Measurements from ENCODE around the gene BMPR1A.
"Not testable (repeated sequence)": the region's sequence is repeated elsewhere in the genome, so short reads cannot be mapped to it uniquely, and the experiment has no call there.

BMPR1A gene

DNA sequence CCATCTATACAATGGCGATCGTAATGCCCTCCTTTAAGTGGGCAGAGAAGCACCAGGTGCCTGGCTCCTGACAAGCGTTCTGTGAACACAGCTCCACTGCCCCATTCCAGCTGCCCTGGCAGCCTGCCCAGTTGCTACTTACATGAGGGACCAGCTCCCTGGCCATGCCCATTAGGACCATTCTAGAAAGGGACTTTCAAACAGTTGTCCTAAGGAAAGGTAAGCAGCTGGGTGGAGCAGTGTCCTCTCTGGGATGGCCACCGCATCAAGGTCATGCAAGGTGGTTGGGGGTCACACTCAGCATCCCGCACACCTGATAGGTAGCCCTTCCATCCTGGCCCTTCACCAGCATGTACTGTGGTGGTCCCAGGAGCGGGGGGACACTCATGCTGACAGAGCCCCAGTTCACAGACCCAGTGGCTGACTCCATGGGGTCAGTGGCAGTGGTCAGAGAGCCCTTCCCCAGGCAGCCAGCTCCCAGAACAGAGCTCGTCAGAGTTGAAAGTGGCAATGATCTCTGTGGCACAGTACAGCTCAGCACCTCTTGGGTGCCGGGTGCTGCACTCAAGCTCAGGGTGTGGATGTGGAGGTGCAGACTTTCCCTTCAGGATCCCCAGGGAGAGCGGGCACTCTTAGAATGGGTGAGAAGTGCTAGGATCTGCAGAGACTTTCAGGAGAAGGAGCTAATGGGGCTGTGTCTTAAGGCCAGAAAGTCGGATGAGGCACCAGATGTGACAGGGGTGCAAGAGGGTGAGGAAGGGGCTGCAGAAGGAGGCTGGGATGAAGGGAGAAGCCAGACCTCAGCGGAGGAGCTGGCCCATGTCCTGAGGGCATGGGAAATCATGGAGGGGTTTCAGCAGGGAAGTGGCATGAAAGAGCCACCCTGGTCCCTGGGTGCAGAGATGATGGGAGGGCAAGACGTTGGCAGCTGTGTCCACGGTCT is 190.1 kb downstream of the BMPR1A start:
- H3K4me3 ChIP-seq (ENCODE audit: low read length) = no peak overlapping the region
- no peaks in the 10 kb centered on the region for H3K27me3 ChIP-seq (ENCODE audit: control insufficient read depth, insufficient read depth, low read length)
- H3K9me3 ChIP-seq (ENCODE audit: control insufficient read depth, low read depth, low read length) = no peaks in the 10 kb centered on the region
- no peaks in the 10 kb centered on the region for H3K36me3 ChIP-seq (ENCODE audit: control insufficient read depth, low read depth, low read length)
- H3K27ac ChIP-seq (ENCODE audit: low read length) = no peak overlapping the region
- no peak overlapping the region for H3K9ac ChIP-seq (ENCODE audit: low read length)
- H3K4me1 ChIP-seq (ENCODE audit: control insufficient read depth, low read depth, low read length) = peaks cover 4% of the 10 kb centered on the region

DNA sequence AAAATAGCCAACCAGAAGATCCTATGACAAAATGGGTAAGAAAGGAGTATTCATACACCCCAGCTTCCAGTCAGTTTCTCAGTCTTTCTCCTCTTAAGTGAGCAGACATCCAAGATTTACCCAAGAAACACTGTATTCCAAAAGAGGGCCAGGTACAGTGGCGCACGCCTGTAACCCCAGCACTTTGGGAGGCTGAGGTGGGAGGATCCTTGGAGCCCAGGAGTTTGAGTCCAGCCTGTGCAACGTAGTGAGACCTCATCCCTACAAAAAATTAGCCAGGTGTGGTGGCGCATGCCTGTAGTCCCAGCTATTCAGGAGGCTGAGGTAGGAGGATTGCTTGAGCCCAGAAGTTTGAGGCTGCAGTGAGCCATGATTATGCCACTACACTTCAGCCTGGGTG is 191.4 kb downstream of the BMPR1A start:
- H3K4me3 ChIP-seq (ENCODE audit: low read length); H3K27ac ChIP-seq (ENCODE audit: low read length): not testable (repeated sequence)

GRCh38 chr10:86950349-86950748 is 193.9 kb downstream of the BMPR1A start:
- H3K4me1 ChIP-seq (ENCODE audit: control insufficient read depth, low read depth, low read length) = peaks cover 21% of the 10 kb centered on the region

More for the DNA sequence above, 191.4 kb downstream of the BMPR1A start:
- not testable (repeated sequence) for H3K9ac ChIP-seq (ENCODE audit: low read length); H3K36me3 ChIP-seq (ENCODE audit: control insufficient read depth, low read depth, low read length); H3K27me3 ChIP-seq (ENCODE audit: control insufficient read depth, insufficient read depth, low read length); H3K9me3 ChIP-seq (ENCODE audit: control insufficient read depth, low read depth, low read length); H3K4me1 ChIP-seq (ENCODE audit: control insufficient read depth, low read depth, low read length)

DNA sequence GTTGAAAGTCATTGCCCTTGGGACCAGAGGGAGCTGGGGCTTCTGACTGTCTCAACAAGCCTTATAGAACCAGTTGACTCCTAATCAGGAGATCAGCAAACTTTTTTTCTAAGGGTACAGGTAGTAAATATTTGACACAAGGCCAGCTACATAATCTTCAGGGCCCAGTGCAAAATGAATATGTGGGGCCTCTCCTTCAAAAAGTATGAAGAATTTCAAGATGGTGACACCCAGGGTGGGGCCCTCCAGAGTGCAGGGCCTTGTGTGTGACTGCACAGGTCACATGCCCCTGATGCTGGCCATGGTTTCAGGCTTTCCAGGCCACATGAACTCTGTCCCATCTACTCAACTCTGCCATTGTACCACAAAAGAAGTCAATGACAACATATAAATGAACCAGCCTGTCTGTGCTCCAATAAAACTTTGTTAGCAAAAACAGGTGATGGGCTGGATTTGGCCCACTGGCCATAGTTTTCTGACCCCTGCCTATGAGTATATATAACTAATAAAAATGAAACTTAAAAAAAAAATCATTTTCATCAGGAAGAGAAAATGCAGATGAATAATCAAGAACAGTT is 194.9 kb downstream of the BMPR1A start:
- no peaks in the 10 kb centered on the region for H3K36me3 ChIP-seq (ENCODE audit: control insufficient read depth, low read depth, low read length)
- H3K27ac ChIP-seq (ENCODE audit: low read length) = no peak overlapping the region
- H3K4me3 ChIP-seq (ENCODE audit: low read length) = no peak overlapping the region
- H3K9me3 ChIP-seq (ENCODE audit: control insufficient read depth, low read depth, low read length) = no peaks in the 10 kb centered on the region
- peaks cover 25% of the 10 kb centered on the region for H3K4me1 ChIP-seq (ENCODE audit: control insufficient read depth, low read depth, low read length)
- H3K9ac ChIP-seq (ENCODE audit: low read length) = no peak overlapping the region
- no peaks in the 10 kb centered on the region for H3K27me3 ChIP-seq (ENCODE audit: control insufficient read depth, insufficient read depth, low read length)

More at GRCh38 chr10:86950349-86950748, 193.9 kb downstream of the BMPR1A start:
- Histone ChIP-seq H3K9me3 (ENCODE audit: control insufficient read depth, low read depth, low read length) (no peaks in the 10 kb centered on the region), H3K4me3 (ENCODE audit: low read length) (no peak overlapping the region), H3K27me3 (ENCODE audit: control insufficient read depth, insufficient read depth, low read length) (no peaks in the 10 kb centered on the region), H3K27ac (ENCODE audit: low read length) (no peak overlapping the region), H3K36me3 (ENCODE audit: control insufficient read depth, low read depth, low read length) (no peaks in the 10 kb centered on the region), H3K9ac (ENCODE audit: low read length) (no peak overlapping the region)

DNA sequence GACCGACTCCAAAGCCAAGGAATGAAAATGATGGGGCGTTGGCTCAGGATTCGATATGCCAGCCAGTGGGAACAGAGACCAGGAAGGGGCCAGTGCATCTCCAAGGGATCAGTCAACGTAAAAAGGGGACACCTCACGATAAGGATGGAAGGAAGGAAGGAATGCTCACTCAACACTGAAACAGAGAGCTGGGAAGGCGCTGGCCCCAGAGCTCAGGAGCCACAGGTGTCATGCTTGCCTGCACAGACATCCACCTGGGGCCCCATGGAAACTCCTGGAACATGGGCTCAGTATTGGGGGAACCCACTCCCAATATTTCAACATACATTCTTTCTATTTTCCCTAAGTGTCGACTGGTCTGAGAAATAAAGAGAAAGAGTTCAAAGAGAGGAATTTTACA is 195.7 kb downstream of the BMPR1A start:
- H3K9ac ChIP-seq (ENCODE audit: low read length) = no peak overlapping the region
- no peak overlapping the region for H3K27ac ChIP-seq (ENCODE audit: low read length)
- no peaks in the 10 kb centered on the region for H3K36me3 ChIP-seq (ENCODE audit: control insufficient read depth, low read depth, low read length)
- no peaks in the 10 kb centered on the region for H3K27me3 ChIP-seq (ENCODE audit: control insufficient read depth, insufficient read depth, low read length)
- H3K4me1 ChIP-seq (ENCODE audit: control insufficient read depth, low read depth, low read length) = peaks cover 30% of the 10 kb centered on the region
- no peak overlapping the region for H3K4me3 ChIP-seq (ENCODE audit: low read length)
- H3K9me3 ChIP-seq (ENCODE audit: control insufficient read depth, low read depth, low read length) = no peaks in the 10 kb centered on the region

- H3K9me3 ChIP-seq (ENCODE audit: control insufficient read depth, low read depth, low read length); H3K36me3 ChIP-seq (ENCODE audit: control insufficient read depth, low read depth, low read length); H3K27ac ChIP-seq (ENCODE audit: low read length); H3K9ac ChIP-seq (ENCODE audit: low read length); H3K27me3 ChIP-seq (ENCODE audit: control insufficient read depth, insufficient read depth, low read length); H3K4me3 ChIP-seq (ENCODE audit: low read length): not testable (repeated sequence)
- peaks cover 33% of the 10 kb centered on the region for H3K4me1 ChIP-seq (ENCODE audit: control insufficient read depth, low read depth, low read length)
Observed at GRCh38 chr10:86952697-86953096, 196.3 kb downstream of the BMPR1A start.

DNA sequence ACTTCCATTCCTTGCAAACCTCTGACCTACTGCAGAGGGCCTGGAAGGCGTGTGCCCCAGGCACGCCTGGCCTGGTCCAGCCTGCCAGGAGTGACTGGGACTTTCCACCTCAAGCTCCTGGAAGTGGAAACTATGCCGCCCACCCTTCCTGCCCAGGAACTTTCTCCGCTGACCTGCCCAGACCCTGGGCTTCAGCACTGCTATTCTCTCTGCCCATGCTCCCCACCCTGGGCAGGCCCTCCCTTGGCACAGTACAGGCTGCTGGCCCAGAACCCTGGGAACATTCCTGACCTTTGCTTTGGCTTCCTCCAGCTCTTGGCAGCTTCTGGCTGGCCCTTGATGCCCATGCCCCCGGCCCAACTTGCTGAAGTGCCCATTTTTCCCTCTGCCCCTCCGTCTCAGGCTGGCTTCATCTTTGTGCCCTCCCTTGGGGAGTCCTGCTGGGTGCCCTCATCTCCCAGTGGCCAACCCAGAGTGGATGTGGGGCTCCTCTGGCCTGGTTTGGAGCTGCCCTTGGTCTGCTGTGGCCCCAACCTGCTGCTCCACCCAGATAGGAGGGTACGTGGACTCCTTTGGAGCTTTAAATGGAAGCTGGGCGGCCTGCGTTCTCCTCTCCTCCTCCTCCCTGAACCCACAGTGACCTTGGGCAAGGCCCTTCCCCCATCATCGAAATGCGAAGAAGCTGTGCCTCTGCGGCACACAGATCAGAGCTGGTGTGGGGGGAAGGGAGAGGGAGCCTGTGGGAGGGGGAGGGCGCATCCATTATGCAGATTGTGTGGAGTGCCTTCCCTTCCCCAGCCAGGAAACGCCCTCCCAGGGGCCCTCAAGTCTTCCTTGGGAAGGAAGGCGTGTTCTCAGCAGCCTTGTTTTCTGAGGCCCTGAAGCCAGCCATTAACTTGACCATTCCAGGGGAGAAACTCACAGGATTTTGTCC is 197.6 kb downstream of the BMPR1A start:
- Histone ChIP-seq H3K9ac (ENCODE audit: low read length) (peak overlapping the region; percentile 28), H3K27me3 (ENCODE audit: control insufficient read depth, insufficient read depth, low read length) (no peaks in the 10 kb centered on the region), H3K36me3 (ENCODE audit: control insufficient read depth, low read depth, low read length) (no peaks in the 10 kb centered on the region), H3K4me3 (ENCODE audit: low read length) (peak overlapping the region; percentile 17), H3K4me1 (ENCODE audit: control insufficient read depth, low read depth, low read length) (peaks cover 33% of the 10 kb centered on the region), H3K9me3 (ENCODE audit: control insufficient read depth, low read depth, low read length) (no peaks in the 10 kb centered on the region), H3K27ac (ENCODE audit: low read length) (peak overlapping the region; percentile 40)

DNA sequence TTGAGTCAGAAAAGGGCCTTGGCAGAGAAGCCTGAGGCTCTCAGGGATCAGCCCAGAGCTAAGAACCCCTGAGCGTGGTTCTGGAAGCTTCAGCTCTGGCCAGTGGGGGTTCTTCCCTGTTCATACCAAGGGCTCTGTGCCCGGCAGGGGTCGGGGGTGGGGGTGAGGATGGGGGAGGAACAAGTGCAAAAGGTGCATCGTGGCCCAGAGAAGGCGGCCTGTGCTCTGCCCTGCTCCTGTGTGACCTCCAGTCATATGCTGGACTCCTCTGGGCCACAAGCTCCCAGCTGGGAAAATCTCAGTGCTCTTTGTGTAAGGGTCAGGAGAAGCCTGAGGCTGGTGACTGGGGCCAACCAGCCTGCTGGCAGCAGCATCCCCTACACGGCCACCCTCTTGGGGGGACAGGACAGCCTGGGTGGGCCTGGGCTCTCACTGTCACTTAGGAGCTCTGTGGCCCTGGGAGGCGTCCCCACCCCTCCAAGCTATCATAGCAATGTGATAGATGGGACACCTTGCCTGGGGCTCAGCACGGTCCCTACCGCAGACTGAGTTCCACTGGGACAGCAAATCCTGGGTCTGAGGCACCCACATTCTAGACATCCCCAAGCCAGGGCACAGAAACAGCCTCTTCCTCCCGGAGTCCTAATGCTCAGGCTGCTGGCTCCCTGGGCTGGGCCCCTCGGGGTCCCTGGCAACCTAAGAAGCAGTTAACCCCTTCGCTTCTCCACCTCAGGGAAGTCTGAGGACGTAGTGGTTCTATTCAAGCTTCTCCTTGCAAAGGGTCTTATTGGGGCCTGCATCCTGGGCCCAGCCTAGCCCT is 198.5 kb downstream of the BMPR1A start:
- peak overlapping the region; percentile 40 for H3K27ac ChIP-seq (ENCODE audit: low read length)
- H3K9ac ChIP-seq (ENCODE audit: low read length) = peak overlapping the region; percentile 28
- H3K36me3 ChIP-seq (ENCODE audit: control insufficient read depth, low read depth, low read length) = no peaks in the 10 kb centered on the region
- peak overlapping the region; percentile 14 for H3K4me3 ChIP-seq (ENCODE audit: low read length)
- no peaks in the 10 kb centered on the region for H3K9me3 ChIP-seq (ENCODE audit: control insufficient read depth, low read depth, low read length)
- H3K4me1 ChIP-seq (ENCODE audit: control insufficient read depth, low read depth, low read length) = peaks cover 33% of the 10 kb centered on the region
- no peaks in the 10 kb centered on the region for H3K27me3 ChIP-seq (ENCODE audit: control insufficient read depth, insufficient read depth, low read length)

- H3K4me1 ChIP-seq (ENCODE audit: control insufficient read depth, low read depth, low read length) = peaks cover 34% of the 10 kb centered on the region
- H3K27me3 ChIP-seq (ENCODE audit: control insufficient read depth, insufficient read depth, low read length) = no peaks in the 10 kb centered on the region
- H3K9ac ChIP-seq (ENCODE audit: low read length) = no peak overlapping the region
- no peaks in the 10 kb centered on the region for H3K36me3 ChIP-seq (ENCODE audit: control insufficient read depth, low read depth, low read length)
- H3K4me3 ChIP-seq (ENCODE audit: low read length) = no peak overlapping the region
- H3K9me3 ChIP-seq (ENCODE audit: control insufficient read depth, low read depth, low read length) = no peaks in the 10 kb centered on the region
- H3K27ac ChIP-seq (ENCODE audit: low read length) = peak overlapping the region; percentile 1
Observed at GRCh38 chr10:86955501-86956194, 199.2 kb downstream of the BMPR1A start.

GRCh38 chr10:86956195-86956847 is 199.9 kb downstream of the BMPR1A start:
- Histone ChIP-seq H3K9ac (ENCODE audit: low read length) (no peak overlapping the region), H3K27ac (ENCODE audit: low read length) (no peak overlapping the region), H3K36me3 (ENCODE audit: control insufficient read depth, low read depth, low read length) (no peaks in the 10 kb centered on the region), H3K27me3 (ENCODE audit: control insufficient read depth, insufficient read depth, low read length) (no peaks in the 10 kb centered on the region), H3K4me3 (ENCODE audit: low read length) (no peak overlapping the region), H3K4me1 (ENCODE audit: control insufficient read depth, low read depth, low read length) (peaks cover 36% of the 10 kb centered on the region), H3K9me3 (ENCODE audit: control insufficient read depth, low read depth, low read length) (no peaks in the 10 kb centered on the region)

Measured in iPS-18a (cell line).